PFSK-1 (cell line): Measurements from ENCODE around the gene RASSF4.

Experiments used
- FOXP2 ChIP-seq: optimal IDR thresholded peaks from 2 replicates; pipeline ENCODE3; 2011; ENCODE audit warnings: borderline replicate concordance, control low read depth, inconsistent platforms; ENCODE audit not compliant: insufficient read depth; ENCODE audit errors: extremely low read length, extremely low read depth
- POLR2AphosphoS5 ChIP-seq: IDR thresholded peaks from 2 replicates; pipeline ENCODE4 v1.6.1; 2012; ENCODE audit warnings: low read depth, mild to moderate bottlenecking, control low read depth, low read length, moderate library complexity
- SIN3A ChIP-seq: IDR thresholded peaks from 2 replicates; pipeline ENCODE4 v1.6.1; 2012; ENCODE audit warnings: mild to moderate bottlenecking, low read length, moderate library complexity, borderline replicate concordance; ENCODE audit not compliant: insufficient read depth
- TAF1 ChIP-seq: IDR thresholded peaks from 2 replicates; pipeline ENCODE4 v1.6.1; 2012; ENCODE audit warnings: low read length, control low read depth, borderline replicate concordance; ENCODE audit not compliant: insufficient read depth
- TF ChIP-seq, protein P1 (sequence below), 2 experiments: IDR thresholded peaks; 2 replicates each; pipeline versions ENCODE4 v1.6.1 to v1.8.0; 2011 to 2012; ENCODE audit warnings: low read depth in 2 of 2, low read length in 2 of 2, control low read depth in 1 of 2, inconsistent platforms in 1 of 2, mild to moderate bottlenecking in 1 of 2, moderate library complexity in 1 of 2; ENCODE audit not compliant: insufficient read depth in 1 of 2

The RASSF4 gene

DNA sequence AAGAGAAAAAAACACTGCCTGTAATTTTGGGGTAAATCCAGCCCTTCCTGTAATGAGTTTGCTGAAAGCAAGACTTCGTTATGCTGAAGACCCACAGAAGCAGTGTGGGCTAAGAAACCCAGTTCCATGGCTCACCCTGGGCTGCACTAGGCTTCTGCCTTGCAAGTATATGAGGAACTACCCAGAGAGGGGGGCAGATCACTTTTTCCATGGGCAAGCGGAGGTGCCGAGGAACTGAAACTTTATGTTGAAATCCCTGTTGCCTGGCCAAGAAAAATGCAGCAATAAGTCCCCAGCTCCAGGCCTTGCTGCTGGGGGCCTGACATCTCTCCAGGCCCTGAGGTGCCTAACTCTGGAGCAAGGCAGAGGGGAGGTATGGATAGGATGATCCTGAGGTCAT, 8.5 kb downstream of the RASSF4 start:
- TF ChIP-seq, protein P1, sequence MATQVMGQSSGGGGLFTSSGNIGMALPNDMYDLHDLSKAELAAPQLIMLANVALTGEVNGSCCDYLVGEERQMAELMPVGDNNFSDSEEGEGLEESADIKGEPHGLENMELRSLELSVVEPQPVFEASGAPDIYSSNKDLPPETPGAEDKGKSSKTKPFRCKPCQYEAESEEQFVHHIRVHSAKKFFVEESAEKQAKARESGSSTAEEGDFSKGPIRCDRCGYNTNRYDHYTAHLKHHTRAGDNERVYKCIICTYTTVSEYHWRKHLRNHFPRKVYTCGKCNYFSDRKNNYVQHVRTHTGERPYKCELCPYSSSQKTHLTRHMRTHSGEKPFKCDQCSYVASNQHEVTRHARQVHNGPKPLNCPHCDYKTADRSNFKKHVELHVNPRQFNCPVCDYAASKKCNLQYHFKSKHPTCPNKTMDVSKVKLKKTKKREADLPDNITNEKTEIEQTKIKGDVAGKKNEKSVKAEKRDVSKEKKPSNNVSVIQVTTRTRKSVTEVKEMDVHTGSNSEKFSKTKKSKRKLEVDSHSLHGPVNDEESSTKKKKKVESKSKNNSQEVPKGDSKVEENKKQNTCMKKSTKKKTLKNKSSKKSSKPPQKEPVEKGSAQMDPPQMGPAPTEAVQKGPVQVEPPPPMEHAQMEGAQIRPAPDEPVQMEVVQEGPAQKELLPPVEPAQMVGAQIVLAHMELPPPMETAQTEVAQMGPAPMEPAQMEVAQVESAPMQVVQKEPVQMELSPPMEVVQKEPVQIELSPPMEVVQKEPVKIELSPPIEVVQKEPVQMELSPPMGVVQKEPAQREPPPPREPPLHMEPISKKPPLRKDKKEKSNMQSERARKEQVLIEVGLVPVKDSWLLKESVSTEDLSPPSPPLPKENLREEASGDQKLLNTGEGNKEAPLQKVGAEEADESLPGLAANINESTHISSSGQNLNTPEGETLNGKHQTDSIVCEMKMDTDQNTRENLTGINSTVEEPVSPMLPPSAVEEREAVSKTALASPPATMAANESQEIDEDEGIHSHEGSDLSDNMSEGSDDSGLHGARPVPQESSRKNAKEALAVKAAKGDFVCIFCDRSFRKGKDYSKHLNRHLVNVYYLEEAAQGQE (IDR thresholded peaks at IDR 0.05; ENCODE audit: insufficient read depth in 1 of 2, low read depth in 2 of 2, low read length in 2 of 2): no peak
- TF ChIP-seq POLR2AphosphoS5: no peak
- TF ChIP-seq FOXP2: no peak
- TF ChIP-seq TAF1: no peak
- TF ChIP-seq SIN3A: no peak

DNA sequence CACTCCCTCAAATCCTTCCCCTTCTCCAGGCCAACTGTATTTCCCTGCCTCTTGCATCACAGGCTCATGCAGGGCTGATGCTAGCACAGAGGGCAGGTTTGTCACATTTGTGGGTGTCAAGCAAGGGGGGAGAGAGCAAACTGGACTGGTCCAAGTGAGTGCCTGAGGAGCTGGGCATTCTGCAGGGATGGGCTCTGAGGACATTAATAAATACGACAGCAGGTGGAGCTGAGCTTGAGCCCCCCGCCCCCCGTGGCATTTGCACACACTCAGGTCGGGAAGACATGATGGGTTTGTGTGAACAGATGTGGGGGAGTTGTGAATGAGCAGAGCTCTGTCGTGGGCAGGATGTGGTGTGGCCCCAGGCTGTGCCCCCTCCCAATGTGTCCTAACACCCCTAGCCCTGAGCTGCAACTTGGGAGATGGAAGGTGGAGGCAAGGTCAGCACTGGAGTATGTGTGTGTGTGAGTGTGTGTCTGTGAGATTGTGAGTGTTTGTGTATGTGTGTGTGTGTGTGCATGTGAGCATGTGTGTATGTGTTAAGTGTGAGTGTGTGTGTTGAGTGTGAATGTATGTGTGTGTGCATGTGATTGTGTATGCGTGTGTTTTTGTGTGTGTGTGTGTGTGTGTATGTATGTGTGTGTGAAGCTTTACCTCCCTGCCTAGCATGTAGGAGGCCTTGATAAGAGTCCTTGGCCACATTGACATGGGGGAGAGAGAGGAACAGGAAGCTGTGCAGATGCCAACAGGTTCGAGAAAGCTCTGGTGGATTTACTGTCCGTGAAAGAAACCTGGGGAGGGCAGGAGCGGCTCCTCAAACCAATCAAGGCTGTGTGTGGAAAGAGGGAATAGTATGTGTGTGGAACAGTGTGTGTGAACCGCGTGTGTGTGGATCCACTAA, 9.1 kb downstream of the RASSF4 start:
- no peak for TF ChIP-seq TAF1
- TF ChIP-seq POLR2AphosphoS5: no peak
- no peak for TF ChIP-seq FOXP2
- no peak for TF ChIP-seq SIN3A
- TF ChIP-seq, protein P1 (IDR thresholded peaks at IDR 0.05; ENCODE audit: insufficient read depth in 1 of 2, low read depth in 2 of 2, low read length in 2 of 2): no peak

DNA sequence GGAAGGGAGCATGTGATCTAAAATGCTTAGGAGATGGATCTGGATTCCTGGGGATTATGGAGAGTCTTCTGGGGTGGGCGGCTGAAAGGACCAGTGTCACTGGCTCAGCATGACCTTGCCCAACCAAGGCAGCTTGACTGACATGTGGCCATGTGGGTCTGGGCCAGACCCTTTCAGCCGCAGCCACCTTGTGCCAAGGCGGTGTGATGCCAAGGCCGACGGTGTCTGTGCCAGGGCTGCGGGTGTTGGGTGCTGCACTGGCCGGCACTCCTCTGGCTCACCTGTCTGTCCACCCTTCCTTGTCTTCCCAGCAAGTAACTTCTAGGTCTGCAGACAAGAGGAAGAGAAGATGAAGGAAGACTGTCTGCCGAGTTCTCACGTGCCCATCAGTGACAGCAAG, 10.3 kb downstream of the RASSF4 start:
- TF ChIP-seq POLR2AphosphoS5 (no peak), SIN3A (no peak), FOXP2 (no peak), TAF1 (no peak)
- TF ChIP-seq, protein P1 (IDR thresholded peaks at IDR 0.05; ENCODE audit: insufficient read depth in 1 of 2, low read depth in 2 of 2, low read length in 2 of 2): no peak

DNA sequence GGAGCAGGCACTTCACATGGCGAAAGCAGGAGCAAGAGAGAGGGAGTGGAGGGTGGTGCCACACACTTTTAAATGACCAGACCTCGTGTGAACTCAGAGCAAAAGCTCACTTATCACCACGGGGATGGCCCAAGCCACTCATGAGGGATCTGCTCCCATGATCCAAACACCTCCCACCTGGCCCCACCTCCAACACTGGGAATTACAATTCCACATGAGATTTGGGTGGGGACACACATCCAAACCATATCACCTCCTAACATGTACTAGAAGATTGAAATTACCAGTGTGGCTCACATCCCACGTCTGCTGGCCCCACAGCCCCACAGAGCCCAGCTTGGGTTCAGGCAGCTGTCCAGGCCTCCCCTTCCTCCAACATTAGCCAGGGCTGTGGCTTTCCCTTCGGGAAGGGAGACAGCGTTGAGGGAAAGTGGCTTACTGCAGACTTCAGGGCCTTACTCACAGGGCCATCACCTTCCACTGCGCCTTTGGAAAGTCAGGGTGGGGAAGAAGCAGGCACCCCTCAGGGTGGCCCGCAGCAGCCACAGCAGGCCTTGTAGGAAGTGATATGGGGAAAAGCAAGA, 11.3 kb downstream of the RASSF4 start:
- TF ChIP-seq TAF1 (no peak), SIN3A (no peak), POLR2AphosphoS5 (no peak), FOXP2 (no peak)
- TF ChIP-seq, protein P1 (IDR thresholded peaks at IDR 0.05; ENCODE audit: insufficient read depth in 1 of 2, low read depth in 2 of 2, low read length in 2 of 2): no peak
